ENCODE measurements around the gene STMP1. TPM values are rescaled to one million over a fixed set of nuclear protein-coding genes. Genes with fewer than 3 reads are reported as not detected.

Gene STMP1
- total and polyA plus RNA-seq, 2 of the 13 experiments (the other 11 are each of a cell fraction or from before 2014, with no cell fraction given), result 7.2 to 16.2 TPM

DNA sequence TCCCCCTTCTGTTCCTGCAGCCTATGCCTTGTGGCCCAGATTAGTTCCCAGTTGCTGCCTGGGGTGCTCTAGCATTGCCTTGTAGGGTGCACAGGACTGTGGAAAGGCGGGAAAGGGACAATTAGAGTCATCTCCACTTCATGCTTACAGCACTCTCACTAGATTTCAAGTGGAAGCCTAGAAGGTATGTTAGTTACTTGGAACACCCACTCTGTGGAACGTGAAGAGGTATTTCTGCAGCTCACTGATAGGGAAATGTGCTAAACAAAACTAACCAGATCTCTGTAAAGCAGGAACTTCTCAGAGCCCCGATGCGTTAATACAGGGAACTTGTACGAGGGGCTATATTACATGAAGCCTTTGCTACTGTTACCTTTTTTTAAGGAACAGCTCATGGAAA lies 19.4 kb downstream of the STMP1 start (continued):
- TF ChIP-seq ZNF292 (CRISPR knock-in tag; IDR thresholded peaks at IDR 0.05; ENCODE audit: borderline replicate concordance, low read depth) (no peak), PLRG1 (conservative IDR thresholded peaks at IDR 0.05) (no peak), MEIS1 (CRISPR knock-in tag; IDR thresholded peaks at IDR 0.05; ENCODE audit: borderline replicate concordance) (no peak), ZNF878 (CRISPR knock-in tag; IDR thresholded peaks at IDR 0.05) (no peak), MZF1 (CRISPR knock-in tag; IDR thresholded peaks at IDR 0.05; ENCODE audit: borderline replicate concordance) (no peak)
- TF ChIP-seq, protein P1, sequence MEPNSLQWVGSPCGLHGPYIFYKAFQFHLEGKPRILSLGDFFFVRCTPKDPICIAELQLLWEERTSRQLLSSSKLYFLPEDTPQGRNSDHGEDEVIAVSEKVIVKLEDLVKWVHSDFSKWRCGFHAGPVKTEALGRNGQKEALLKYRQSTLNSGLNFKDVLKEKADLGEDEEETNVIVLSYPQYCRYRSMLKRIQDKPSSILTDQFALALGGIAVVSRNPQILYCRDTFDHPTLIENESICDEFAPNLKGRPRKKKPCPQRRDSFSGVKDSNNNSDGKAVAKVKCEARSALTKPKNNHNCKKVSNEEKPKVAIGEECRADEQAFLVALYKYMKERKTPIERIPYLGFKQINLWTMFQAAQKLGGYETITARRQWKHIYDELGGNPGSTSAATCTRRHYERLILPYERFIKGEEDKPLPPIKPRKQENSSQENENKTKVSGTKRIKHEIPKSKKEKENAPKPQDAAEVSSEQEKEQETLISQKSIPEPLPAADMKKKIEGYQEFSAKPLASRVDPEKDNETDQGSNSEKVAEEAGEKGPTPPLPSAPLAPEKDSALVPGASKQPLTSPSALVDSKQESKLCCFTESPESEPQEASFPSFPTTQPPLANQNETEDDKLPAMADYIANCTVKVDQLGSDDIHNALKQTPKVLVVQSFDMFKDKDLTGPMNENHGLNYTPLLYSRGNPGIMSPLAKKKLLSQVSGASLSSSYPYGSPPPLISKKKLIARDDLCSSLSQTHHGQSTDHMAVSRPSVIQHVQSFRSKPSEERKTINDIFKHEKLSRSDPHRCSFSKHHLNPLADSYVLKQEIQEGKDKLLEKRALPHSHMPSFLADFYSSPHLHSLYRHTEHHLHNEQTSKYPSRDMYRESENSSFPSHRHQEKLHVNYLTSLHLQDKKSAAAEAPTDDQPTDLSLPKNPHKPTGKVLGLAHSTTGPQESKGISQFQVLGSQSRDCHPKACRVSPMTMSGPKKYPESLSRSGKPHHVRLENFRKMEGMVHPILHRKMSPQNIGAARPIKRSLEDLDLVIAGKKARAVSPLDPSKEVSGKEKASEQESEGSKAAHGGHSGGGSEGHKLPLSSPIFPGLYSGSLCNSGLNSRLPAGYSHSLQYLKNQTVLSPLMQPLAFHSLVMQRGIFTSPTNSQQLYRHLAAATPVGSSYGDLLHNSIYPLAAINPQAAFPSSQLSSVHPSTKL (CRISPR knock-in tag; IDR thresholded peaks at IDR 0.05), result no peak

DNA sequence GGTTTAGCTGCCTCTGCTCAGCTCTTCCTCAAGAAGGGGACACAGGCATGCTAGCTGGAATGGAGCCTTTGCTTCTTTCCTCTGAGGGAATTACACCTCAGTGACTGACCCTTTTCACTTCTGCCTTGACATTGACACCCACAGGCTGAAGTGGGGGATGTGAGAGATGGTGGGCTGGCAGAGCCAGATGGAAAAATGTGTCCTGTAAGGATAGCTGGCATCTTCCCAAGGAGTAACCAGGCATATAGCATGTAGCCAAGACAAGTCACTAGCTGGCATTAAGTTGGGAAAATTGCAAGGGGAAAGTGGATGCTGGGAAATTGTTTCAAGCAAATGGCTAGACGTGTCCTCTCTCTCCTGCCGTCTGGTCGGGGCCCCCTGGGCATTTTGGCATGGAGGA lies 19.9 kb downstream of the STMP1 start:
- Histone ChIP-seq H4K20me1 (ENCODE audit: insufficient read depth, low read length) (no peaks in the 10 kb centered on the region), H3K9me3 (ENCODE audit: low read length) (no peaks in the 10 kb centered on the region), H2AFZ (ENCODE audit: low read length) (no peak overlapping the region), H3K27me3 (ENCODE audit: control insufficient read depth in 1 of 2, insufficient read depth in 2 of 2, low read length in 2 of 2) (no peaks in the 10 kb centered on the region), H3K4me2 (ENCODE audit: low read depth, low read length) (no peak overlapping the region), H3K79me2 (ENCODE audit: insufficient read depth, low read length) (no peaks in the 10 kb centered on the region), H3K4me1 (ENCODE audit: insufficient read depth, low read length) (no peaks in the 10 kb centered on the region), H3K27ac (ENCODE audit: extremely low read length, insufficient read depth, low read length) (no peak overlapping the region), H3K4me3 (replicated peaks in 1 of 3; ENCODE audit: insufficient read depth in 1 of 3, low read depth in 2 of 3, low read length in 3 of 3) (no peak overlapping the region), H3K36me3 (replicated peaks in 1 of 2; ENCODE audit: control insufficient read depth in 1 of 2, insufficient read depth in 2 of 2, low read length in 2 of 2) (peaks cover 0 to 15% of the 10 kb centered on the region in 2 experiments; a peak in 3 of 5 replicates), H3K9ac (ENCODE audit: insufficient read depth, low read depth, low read length) (no peak overlapping the region)
- DNase-seq (ENCODE audit: low spot score) (no peak), FAIRE-seq (no peak), ATAC-seq (no peak)
- intact Hi-C loops (cut with micrococcal nuclease; ENCODE audit: unreplicated experiment) (no loop called here), in situ Hi-C loops (cut with HindIII; ENCODE audit: extremely low pct_ligation_motif_present, low pct_unique_long_range_greater_than_20kb) (no loop called here)
- ChIA-PET POLR2A (no interaction called here), CTCF (ENCODE audit: low intra/inter-chr PET ratio, low total read pairs) (no interaction called here)
- BruUV-seq (replicated peaks), result no TSS peak
- WGBS (ENCODE audit: low lambda C conversion rate), result 96% methylated on average over 3 of the region's 3 CpGs
- TF ChIP-seq HES4 (CRISPR knock-in tag; IDR thresholded peaks at IDR 0.05; ENCODE audit: borderline replicate concordance), result no peak
- TF ChIP-seq ZNF549 (CRISPR knock-in tag; IDR thresholded peaks at IDR 0.05), result no peak
- TF ChIP-seq ZNF468 (CRISPR knock-in tag; IDR thresholded peaks at IDR 0.05), result no peak
- no peak for TF ChIP-seq LCORL (IDR thresholded peaks at IDR 0.05)
- TF ChIP-seq LCORL (CRISPR knock-in tag; IDR thresholded peaks at IDR 0.05), result no peak
- no peak for TF ChIP-seq PHB2 (IDR thresholded peaks at IDR 0.05; ENCODE audit: partially characterized antibody)
- no peak for TF ChIP-seq AHR (CRISPR knock-in tag; IDR thresholded peaks at IDR 0.05)
- TF ChIP-seq, protein P2, sequence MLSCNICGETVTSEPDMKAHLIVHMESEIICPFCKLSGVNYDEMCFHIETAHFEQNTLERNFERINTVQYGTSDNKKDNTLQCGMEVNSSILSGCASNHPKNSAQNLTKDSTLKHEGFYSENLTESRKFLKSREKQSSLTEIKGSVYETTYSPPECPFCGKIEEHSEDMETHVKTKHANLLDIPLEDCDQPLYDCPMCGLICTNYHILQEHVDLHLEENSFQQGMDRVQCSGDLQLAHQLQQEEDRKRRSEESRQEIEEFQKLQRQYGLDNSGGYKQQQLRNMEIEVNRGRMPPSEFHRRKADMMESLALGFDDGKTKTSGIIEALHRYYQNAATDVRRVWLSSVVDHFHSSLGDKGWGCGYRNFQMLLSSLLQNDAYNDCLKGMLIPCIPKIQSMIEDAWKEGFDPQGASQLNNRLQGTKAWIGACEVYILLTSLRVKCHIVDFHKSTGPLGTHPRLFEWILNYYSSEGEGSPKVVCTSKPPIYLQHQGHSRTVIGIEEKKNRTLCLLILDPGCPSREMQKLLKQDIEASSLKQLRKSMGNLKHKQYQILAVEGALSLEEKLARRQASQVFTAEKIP (CRISPR knock-in tag; IDR thresholded peaks at IDR 0.05; ENCODE audit: borderline replicate concordance), result no peak
- TF ChIP-seq ZKSCAN1 (IDR thresholded peaks at IDR 0.05; ENCODE audit: low read length), result no peak
- TF ChIP-seq, protein P3, sequence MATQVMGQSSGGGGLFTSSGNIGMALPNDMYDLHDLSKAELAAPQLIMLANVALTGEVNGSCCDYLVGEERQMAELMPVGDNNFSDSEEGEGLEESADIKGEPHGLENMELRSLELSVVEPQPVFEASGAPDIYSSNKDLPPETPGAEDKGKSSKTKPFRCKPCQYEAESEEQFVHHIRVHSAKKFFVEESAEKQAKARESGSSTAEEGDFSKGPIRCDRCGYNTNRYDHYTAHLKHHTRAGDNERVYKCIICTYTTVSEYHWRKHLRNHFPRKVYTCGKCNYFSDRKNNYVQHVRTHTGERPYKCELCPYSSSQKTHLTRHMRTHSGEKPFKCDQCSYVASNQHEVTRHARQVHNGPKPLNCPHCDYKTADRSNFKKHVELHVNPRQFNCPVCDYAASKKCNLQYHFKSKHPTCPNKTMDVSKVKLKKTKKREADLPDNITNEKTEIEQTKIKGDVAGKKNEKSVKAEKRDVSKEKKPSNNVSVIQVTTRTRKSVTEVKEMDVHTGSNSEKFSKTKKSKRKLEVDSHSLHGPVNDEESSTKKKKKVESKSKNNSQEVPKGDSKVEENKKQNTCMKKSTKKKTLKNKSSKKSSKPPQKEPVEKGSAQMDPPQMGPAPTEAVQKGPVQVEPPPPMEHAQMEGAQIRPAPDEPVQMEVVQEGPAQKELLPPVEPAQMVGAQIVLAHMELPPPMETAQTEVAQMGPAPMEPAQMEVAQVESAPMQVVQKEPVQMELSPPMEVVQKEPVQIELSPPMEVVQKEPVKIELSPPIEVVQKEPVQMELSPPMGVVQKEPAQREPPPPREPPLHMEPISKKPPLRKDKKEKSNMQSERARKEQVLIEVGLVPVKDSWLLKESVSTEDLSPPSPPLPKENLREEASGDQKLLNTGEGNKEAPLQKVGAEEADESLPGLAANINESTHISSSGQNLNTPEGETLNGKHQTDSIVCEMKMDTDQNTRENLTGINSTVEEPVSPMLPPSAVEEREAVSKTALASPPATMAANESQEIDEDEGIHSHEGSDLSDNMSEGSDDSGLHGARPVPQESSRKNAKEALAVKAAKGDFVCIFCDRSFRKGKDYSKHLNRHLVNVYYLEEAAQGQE (IDR thresholded peaks at IDR 0.05; ENCODE audit: borderline replicate concordance in 1 of 2, low read depth in 1 of 2, low read length in 2 of 2), result no peak

All from HepG2 (cell line).